ENCODE data around the gene SH3PXD2A. TPM values are rescaled to one million over a fixed set of nuclear protein-coding genes. Genes with fewer than 3 reads are reported as not detected.

Gene SH3PXD2A
- total and polyA plus RNA-seq, 9 of the 15 experiments (the other 6 are each of a cell fraction or from before 2014, with no cell fraction given) = 0.41 to 9.3 (median 2.5) TPM

DNA sequence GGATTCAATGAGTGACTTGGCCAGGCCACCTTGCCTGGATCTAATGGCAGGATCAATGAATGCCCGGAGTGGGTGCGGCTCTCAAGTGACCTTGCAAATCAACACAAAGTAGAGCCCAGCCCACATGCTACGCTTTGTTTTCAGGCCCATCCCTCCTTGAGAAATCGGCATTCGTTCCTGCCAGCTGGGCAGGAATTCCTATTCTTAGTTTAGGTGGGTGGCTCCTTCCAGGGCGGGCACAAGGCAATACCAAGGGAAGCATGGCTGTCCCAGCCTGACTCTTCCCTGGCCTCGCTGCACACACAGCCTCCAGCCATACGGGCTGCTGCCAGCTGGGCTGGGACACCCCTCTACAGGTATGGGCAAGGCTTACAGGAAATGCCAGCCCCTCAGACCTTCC, 119.3 kb downstream of the SH3PXD2A start:
- Histone ChIP-seq H3K4me3 (no peak overlapping the region), H3K9me1 (ENCODE audit: control insufficient read depth, insufficient read depth, low read length) (no peaks in the 10 kb centered on the region), H3K4me2 (ENCODE audit: insufficient read depth, low read length) (no peak overlapping the region), H3K4me1 (replicated peaks in 1 of 2; ENCODE audit: control insufficient read depth in 2 of 2, insufficient read depth in 2 of 2, low read length in 2 of 2) (no peaks in the 10 kb centered on the region), H2AFZ (ENCODE audit: low read depth, low read length) (no peak overlapping the region), H3K27me3 (ENCODE audit: control insufficient read depth in 2 of 2, insufficient read depth in 2 of 2, low read length in 2 of 2) (peaks cover 2 to 61% of the 10 kb centered on the region in 2 experiments; a peak in 4 of 5 replicates), H3K9me3 (replicated peaks; ENCODE audit: control insufficient read depth, insufficient read depth, low read depth, low read length) (no peaks in the 10 kb centered on the region), H3K27ac (ENCODE audit: extremely low read depth, low read depth, low read length) (no peak overlapping the region), H4K20me1 (replicated peaks; ENCODE audit: control insufficient read depth, insufficient read depth, low read length) (no peaks in the 10 kb centered on the region), H3K36me3 (ENCODE audit: control insufficient read depth, insufficient read depth, low read length) (no peaks in the 10 kb centered on the region), H3K79me2 (ENCODE audit: control insufficient read depth, insufficient read depth, low read length) (no peaks in the 10 kb centered on the region), H3K9ac (ENCODE audit: insufficient read depth in 1 of 2, low read depth in 2 of 2, low read length in 2 of 2) (no peak overlapping the region)
- WGBS (ENCODE audit: insufficient coverage, low coverage, missing lambda C conversion rate) = 4% methylated on average over 8 of the region's 8 CpGs
- CTCF ChIA-PET (ENCODE audit: low intra/inter-chr PET ratio) = no interaction called here
- BruUV-seq (replicated peaks) = no TSS peak
- FAIRE-seq (no peak), ATAC-seq (no peak), DNase-seq (ENCODE audit: extremely low read depth in 1 of 4, low spot score in 3 of 4) (no peak)
- intact Hi-C loops (cut with micrococcal nuclease) = no loop called here
- POLR2A ChIA-PET = interaction anchor here (1.7 kb wide), 1 partner anchor 9 kb away, joined by 4 read pairs; no protein-coding TSS in a partner anchor
- TF ChIP-seq, protein P1, sequence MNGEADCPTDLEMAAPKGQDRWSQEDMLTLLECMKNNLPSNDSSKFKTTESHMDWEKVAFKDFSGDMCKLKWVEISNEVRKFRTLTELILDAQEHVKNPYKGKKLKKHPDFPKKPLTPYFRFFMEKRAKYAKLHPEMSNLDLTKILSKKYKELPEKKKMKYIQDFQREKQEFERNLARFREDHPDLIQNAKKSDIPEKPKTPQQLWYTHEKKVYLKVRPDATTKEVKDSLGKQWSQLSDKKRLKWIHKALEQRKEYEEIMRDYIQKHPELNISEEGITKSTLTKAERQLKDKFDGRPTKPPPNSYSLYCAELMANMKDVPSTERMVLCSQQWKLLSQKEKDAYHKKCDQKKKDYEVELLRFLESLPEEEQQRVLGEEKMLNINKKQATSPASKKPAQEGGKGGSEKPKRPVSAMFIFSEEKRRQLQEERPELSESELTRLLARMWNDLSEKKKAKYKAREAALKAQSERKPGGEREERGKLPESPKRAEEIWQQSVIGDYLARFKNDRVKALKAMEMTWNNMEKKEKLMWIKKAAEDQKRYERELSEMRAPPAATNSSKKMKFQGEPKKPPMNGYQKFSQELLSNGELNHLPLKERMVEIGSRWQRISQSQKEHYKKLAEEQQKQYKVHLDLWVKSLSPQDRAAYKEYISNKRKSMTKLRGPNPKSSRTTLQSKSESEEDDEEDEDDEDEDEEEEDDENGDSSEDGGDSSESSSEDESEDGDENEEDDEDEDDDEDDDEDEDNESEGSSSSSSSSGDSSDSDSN (IDR thresholded peaks at IDR 0.05; ENCODE audit: borderline replicate concordance in 1 of 2, low read depth in 2 of 2, low read length in 2 of 2) = no peak
- no peak for TF ChIP-seq FOXP1 (CRISPR knock-in tag; IDR thresholded peaks at IDR 0.05)
- TF ChIP-seq YY1 (IDR thresholded peaks at IDR 0.05; ENCODE audit: borderline replicate concordance in 1 of 3, control insufficient read depth in 1 of 3, extremely low read depth in 1 of 3, insufficient read depth in 3 of 3, insufficient read length in 1 of 3, insufficient replicate concordance in 2 of 3, low read depth in 1 of 3, low read length in 2 of 3) = no peak
- no peak for TF ChIP-seq CREB3L1 (IDR thresholded peaks at IDR 0.05; ENCODE audit: borderline replicate concordance, low read depth)
- TF ChIP-seq ADNP (tag; IDR thresholded peaks at IDR 0.05) = no peak
- TF ChIP-seq SREBF1 (IDR thresholded peaks at IDR 0.05; ENCODE audit: borderline replicate concordance, low read depth, low read length) = no peak
- TF ChIP-seq RHOXF2B (CRISPR knock-in tag; conservative IDR thresholded peaks at IDR 0.05) = no peak
- no peak for TF ChIP-seq ETV1 (tag; conservative IDR thresholded peaks at IDR 0.05; ENCODE audit: low read depth)
- TF ChIP-seq MED1 (CRISPR knock-in tag; IDR thresholded peaks at IDR 0.05; ENCODE audit: borderline replicate concordance) = no peak
- no peak for TF ChIP-seq HEY1 (CRISPR knock-in tag; IDR thresholded peaks at IDR 0.05; ENCODE audit: borderline replicate concordance)
- no peak for TF ChIP-seq HCFC1 (IDR thresholded peaks at IDR 0.05; ENCODE audit: low read depth, low read length)
- no peak for TF ChIP-seq ZNF436 (CRISPR knock-in tag; IDR thresholded peaks at IDR 0.05)
- no peak for TF ChIP-seq ERF (CRISPR knock-in tag; IDR thresholded peaks at IDR 0.05)
- in situ Hi-C loops (cut with MboI) = no loop called here

Measured in K562 (cell line).